Stimulated activated CD8-positive, alpha-beta memory T cell treated with anti-CD3 and anti-CD28 coated beads, Interleukin-15, amount 100 ng/mL, for 4 hours (primary cell): ENCODE data around the gene RPSA.
"Not testable (repeated sequence)": the region's sequence is repeated elsewhere in the genome, so short reads cannot be mapped to it uniquely, and the experiment has no call there.

Experiments
- DNase-seq, 2 donors: peaks; one replicate each; pipeline ENCODE4 v3.0.0-alpha.2; 2020; ENCODE audit warnings: low read depth in 2 of 2

The RPSA gene

DNA sequence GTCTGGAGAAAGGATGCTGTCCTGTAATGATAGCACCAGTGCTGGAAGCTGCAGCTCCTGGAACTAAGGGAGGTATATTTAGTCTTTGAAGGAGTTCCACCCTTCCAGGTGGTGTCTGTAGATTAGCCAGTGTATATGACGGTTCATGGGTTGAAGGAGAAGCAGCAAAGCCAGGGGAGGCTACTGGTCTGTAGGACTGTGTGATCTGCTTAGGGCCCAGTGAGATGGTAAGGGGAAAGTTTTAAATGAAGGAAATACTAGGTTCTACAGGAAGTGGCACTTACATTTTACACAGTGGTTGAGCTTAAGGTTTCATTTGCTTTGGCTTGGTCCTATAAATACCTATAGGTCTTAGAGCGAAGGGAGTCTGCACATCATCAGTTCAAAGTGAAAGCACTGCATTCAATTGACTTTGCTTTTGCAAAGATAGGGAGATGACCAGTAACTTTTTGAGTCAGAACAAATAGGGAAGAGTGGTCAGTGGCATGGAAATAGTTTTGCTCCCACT, 17.7 kb upstream of the RPSA start:
- no peak for DNase-seq

DNA sequence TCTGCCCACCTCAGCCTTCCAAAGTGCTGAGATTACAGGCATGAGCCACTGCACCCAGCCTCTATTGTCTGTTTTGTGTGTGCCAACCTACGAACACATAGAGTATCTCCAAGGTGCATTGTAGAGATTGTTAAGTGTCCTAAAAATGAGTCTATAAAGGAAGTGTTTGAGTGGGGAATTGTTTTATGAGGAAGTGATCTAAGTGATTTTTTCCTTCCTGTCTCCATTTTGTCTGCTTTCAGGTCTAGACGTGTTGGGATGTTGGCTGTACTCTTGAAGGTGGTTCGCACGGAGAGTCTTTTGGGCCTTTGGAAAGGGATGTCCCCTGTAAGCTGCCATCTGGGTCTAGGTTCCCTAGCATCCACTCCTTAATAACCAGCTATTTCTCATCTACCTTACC, 16.3 kb upstream of the RPSA start:
- DNase-seq = no peak

DNA sequence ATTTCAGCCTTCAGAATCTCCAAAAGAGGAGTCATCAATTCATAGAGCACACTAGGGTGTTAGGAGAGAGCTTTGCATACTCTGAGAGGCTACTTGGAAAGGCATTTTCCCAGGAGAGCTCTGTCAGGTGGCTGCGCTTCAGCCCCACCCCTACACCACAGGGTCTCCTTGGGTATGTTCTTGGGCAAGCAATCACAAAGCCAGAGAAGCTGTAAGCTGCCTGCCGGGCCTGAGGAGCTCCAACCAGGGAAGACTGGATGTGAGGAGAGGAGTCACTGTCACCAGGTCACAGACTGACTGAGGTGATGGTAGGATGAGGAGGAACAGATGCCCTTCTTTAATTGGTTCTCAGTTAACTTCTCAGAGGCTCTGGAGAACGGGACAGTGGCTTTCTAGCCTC, 9.8 kb upstream of the RPSA start:
- no peak for DNase-seq

DNA sequence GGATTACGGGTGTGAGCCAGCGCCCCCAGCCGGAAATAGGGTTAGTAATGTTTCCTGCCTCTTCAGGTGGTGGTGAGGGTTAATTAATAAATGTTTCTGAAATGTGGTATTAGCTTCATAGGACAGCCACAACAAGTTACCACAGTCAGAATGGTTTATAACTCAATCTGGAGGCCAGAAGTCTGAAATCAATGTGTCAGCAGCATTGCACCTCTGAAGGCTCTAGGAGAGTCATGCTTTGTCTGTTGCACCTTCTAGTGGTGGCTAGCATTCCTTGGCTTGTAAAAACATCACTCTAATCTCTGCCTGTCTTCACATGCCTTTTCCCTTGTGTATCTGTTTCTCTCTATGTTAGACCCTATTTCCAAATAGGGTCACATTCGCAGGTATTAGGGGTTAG, 7.8 kb upstream of the RPSA start:
- no peak for DNase-seq

DNA sequence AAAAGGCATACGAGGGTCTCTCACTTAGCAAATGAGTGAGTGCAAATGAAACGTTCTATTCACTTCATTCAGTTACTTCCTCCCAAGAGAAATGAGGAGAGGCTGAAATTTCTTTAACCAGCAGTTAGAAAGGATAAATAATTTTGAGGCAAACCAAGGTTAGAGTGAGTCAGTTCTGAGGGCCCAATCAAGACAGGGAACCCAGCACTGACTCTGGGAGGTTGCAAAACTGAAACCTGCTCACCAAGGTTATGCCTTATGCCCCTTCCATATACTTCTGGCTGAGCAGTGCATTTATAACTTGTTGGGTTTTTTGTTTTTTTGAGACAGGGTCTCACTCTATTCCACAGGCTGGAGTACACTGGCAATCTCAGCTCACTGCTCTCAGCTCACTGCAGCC, 4.5 kb upstream of the RPSA start:
- no peak for DNase-seq

DNA sequence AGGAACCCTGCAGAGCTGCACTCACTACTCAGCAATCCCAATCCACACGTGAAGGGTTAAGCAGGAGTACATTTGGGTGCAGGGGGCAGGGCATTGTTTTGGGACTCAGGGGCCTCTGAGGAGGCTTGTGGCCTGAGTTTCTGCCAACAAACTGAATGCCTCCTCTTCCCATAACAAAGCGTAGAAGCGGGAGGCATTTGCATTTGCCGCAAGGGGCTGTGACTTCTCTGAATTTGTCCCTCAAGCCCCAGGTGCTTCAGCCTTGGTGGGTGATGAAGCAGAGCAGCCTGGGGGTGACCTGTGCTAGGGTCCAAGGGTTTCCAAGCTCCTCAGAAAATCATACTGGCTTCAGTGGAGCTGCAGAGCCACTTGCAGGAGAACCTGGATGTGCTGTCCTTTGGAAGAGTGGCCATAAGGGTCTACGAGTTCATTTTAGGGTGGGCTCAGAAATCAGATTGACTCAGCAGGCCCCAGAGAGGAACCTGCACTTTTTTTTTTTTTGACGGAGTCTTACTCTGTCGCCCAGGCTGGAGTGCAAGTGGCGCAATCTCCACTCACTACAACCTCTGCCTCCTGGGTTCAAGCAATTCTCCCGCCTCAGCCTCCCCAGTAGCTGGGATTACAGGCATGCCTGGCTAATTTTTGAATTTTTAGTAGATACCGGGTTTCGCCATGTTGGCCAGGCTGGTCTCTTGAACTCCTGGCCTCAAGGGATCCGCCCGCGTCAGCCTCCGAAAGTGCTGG, 1.4 kb upstream of the RPSA start:
- DNase-seq = no peak

DNA sequence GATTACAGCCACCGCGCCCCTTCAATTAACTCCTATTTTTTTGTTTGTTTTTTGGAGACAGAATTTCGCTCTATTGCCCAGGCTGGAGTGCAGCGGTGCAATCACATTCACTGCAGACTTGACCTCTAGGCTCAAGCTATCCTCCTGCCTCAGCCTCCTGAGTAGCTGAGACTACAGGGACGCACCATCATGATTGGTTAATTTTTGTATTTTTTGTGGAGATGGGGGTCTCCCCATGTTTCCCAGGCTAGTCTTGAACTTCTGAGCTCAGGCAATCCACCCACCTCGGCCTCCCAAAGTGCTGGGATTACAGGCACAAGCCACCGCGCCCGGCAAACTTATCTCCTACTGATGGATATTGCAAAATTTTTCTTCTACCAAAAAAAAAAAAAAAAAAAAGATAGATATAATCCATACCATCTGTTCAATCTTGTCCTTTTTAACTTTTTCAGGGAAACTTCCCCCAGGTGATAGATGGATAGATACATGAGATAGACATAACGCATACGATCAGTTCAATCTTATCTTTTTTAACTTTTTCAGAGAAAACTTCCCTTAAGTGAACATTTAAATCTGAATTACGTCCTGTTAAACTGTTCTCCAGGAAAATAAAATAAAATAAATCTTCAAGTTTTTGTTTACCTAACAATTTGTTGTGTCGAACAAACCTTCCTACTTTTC, 693 bp upstream of the RPSA start:
- no peak for DNase-seq

DNA sequence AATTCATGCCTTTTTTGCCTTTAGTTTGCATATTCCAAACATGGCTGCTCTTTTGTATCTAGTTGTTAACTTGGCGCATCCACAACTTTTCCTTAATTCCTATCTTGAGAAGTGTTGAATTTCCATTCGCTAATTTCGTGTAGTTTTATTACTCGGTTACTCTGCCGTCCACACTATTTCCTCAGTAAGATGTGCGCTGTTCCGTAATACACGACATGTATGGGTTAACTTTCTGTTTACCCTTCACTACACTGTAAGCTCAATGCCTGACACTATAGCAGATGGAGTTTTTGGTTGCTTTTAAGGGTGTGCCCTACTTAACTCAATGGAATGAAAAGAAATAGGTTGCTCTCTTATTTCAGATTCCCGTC, 724 bp downstream of the RPSA start:
- no peak for DNase-seq

DNA sequence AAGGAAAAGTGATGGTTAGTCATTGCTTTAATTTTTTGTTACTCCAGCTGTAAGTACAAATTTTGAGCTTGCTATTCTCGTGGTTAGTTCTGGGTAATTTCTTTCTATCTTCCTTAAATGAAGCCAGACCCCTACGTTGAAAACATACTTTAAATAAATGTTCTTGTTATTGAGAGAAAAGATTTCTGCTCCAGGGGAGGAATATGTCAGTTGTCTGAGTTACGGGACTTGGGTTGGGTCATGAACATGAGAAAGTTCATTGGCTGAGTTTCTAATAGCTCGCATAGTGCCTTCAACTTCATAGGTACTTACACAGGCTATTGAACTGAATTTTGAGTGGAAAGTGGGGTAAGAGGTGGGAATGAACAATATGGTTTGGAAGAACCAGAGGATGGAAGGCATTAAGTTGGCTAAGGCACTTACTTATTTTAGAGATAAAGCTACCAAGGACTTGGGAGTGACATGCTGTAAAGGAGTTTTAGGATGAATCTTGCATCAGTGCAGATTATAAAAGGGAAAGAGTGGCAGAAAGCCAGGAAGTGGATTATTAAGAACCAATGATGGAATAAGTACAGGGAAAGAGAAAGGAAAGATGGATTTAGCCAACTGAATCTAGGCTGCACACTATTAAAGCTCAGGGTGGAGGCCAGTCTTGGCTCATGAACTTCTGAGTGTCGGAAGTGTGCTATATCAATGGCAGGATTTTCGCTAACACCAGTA, 1.4 kb downstream of the RPSA start:
- DNase-seq = no peak

DNA sequence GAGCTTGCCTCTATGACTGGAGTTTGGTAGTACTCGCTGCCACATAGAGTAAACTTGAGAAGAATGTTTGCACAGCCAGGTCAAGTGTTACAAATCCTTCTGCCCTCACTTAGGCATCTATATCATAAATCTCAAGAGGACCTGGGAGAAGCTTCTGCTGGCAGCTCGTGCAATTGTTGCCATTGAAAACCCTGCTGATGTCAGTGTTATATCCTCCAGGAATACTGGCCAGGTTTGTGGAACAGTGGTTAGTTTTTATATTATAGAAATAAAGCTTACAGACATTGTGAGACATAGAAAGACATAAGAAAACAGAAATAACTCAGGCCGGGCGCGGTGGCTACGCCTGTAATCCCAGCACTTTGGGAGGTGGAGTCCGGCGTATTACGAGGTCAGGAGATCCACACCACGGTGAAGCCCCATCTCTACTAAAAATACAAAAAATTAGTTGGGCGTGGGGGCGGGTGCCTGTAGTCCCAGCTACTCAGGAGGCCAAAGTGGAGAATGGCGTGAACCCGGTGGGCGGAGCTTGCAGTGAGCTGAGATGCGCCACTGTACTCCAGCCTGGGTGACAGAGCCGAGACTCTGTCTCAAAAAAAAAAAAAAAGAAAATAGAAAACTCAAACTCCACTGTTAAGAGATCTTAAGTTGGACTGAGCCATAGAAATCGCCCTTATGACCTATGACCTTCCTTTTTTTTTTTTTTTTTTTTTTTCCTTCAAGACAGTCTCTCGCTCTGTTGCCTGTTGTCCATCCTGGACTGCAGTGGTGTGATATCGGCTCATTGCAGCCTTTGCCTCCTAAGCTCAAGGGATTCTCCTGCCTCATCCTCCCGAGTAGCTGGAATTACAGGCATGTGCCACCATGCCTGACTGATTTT, 2.2 kb downstream of the RPSA start:
- DNase-seq = no peak

DNA sequence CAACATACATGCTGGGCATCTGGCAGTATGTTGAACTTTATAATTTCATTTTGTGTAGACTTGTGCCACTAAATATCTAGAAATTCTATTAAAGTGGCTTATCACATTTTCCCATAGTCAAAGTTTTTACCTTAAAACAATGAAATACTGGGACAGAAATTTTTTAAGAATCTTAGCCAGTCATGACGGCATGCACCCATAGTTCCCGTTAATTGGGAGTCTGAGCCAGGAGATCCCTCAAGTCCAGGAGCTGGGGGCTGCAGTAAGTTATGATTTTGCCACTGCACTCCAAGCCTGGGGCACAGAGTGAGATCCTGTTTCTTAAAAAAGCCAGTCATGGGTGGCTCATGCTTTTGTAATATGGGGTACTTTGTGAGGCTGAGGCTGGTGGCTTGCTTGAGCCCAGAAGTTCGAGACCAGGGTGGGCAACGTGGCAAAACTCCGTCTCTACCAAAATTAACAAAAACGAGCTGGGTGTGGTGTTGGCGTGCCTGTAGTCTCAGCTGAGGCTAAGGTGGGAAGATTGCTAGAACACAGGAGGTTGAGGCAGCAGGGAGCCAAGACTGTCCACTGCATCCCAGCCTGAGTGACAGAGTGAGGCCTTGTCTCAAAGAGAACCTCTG, 3.1 kb downstream of the RPSA start:
- DNase-seq = no peak

DNA sequence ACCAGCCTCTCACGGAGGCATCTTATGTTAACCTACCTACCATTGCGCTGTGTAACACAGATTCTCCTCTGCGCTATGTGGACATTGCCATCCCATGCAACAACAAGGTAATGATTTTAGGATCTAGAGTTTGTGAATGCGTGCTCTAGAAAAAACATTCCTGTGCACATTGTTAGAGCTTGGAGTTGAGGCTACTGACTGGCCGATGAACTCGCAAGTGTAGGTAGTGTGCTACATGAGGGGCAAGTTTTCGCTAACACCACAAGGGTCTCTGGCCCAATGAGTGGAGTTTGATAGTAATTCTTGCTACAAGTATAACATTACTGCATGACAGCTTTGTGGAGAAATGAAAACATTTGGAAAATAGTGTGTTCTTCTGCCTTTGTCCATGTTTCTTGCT, 4.4 kb downstream of the RPSA start:
- no peak for DNase-seq

DNA sequence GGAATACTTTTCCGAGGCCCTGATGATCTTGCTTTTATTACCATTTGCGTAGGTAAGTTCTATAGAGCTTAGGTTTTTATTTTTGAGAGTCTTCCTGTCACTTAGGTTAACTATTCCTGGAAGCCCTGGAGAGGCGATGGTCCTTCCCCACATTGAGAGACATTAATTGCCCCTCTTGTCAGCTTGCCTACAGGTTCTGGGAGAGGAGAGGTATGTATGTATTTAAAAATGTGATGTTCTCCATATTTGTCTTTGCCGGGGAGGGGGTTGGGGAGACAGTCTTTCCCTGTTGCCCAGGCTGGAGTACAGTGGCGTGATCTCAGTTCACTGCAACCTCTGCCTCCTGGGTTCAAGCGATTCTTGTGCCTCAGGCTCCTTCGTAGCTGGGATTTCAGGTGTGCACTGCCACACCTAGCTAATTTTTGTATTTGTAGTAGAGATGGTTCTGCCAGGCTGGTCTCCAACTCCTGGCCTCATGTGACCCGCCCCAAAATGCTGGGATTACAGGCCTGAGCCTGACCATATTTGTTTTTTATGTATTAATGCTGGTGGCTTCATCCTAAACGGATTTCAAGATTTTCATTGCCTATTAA, 6.2 kb downstream of the RPSA start:
- no peak for DNase-seq

DNA sequence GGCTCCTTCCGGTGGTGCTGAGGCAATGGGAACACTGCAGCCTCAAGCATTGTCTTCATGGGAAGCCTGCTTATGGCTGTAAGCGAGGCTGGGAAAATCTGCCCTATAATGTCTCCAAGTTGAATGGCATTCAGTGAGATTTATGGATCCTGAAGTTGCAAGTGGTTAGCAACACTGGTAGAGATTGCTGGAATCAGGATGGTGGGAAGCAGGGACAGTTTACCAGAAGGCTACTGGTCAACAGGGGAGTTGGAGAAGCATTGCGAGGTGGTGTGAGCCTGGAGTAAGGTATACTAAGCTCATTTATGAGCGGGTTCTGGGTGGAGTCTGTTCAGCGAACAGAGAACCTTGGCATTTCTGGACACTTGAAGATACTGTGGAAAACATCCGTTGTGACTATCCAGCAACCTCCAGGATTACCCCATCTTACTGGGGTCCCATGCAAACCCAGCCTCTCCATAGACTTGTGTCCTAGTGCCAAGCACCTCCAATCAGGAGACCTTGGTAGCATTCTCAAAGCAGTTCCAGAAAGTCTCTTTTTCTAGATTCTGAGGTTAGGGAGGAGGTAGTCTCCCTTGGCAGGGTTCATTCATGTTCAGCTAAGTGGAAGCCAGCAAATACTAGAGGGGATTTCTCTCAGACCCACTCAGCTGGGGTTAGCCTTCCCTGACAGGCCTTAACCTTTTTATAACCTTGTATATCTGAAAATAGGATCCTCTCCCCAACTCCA, 7.3 kb downstream of the RPSA start:
- DNase-seq = no peak

DNA sequence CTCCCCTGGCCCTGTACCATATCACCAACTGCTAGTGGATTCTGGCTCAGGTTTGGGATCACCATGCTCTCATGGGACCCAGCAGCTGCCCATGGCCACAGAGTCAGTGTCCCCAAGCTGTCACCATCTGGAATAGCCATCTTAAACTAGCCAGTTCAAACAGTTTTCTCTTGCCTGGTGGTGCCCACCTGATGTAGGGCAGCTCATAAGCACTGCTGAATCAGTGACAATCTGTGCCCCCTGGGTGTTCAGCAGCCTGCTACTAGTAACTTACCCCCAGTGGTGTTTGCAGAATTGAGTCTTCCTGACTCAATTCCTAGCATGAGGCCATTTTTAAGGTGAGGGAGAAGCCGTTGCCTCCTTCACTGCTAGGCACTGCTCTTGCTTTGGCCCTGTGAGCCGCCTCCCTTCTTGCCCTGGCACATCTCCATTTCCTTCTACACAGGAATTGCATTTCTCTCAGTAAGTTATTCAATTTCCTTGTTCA, 7.9 kb downstream of the RPSA start:
- no peak for DNase-seq

DNA sequence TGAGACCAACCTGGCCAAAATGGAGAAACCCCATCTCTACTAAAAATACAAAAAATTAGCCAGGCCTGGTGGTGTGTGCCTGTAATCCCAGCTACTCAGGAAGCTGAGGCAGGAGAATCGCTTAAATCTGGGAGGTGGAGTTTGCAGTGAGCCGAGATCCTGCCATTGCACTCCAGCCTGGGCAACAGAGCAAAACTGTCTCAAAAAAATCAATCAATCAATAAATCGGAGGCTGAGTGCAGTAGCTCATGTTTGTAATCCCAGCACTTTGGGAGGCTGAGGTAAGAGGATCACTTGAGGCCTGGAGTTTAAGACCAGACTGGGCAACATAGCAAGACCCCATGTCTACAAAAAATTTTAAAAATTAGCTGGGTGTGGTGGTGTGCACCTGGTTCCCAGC, 8.8 kb downstream of the RPSA start:
- DNase-seq = not testable (repeated sequence)

DNA sequence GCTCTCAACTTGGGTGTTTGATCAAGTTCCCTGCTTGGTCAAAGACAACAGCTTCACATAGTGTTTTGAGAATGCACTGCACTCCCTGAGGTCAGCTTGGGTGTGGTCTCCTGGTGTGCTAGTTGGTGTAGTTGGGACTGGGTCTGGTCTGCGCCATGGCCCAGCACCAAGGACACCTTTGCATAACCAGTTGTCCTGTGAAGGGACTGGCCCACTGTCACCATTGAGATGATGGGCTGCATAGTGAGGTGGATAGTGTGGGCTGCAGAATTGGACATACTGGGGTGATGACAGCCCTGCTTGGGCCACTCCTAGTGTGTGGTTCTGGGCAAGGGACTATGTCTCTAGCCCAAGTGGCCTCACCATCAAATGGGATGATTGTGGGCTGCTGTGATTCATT, 9.5 kb downstream of the RPSA start:
- DNase-seq = no peak

DNA sequence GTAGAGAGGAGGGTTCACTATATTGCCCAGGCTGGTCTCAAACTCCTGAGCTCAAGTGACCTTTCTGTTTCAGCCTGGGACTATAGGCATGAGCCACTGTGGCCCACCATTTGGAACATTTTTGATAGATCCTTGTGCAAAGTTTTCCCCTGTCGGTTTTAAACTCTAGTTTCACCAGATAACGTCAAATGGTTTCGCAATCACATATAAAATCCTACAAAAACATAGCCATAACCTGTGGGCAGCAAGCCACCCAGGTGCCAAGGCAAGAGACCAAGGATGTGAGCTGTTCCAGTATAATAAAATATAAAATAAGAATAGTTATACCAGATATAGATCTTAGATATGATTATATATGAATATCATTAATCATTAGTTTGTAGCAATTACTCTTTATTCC, 10.5 kb downstream of the RPSA start:
- DNase-seq = not testable (repeated sequence)

DNA sequence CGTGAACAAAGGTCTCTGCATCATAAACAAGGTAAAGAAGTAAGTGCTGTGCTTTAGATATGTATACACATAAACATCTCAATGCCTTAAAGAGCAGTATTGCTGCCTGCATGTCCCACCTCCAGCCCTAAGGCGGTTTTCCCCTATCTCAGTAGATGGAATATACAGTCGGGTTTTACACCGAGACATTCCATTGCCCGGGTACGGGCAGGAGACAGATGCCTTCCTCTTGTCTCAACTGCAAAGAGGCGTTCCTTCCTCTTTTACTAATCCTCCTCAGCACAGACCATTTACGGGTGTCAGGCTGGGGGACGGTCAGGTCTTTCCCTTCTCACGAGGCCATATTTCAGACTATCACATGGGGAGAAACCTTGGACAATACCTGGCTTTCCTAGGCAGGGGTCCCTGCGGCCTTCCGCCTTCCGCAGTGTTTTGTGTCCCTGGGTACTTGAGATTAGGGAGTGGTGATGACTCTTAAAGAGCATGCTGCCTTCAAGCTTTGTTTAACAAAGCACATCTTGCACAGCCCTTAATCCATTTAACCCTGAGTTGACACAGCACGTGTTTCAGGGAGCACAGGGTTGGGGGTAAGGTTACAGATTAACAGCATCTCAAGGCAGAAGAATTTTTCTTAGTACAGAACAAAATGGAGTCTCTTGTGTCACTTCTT, 12.2 kb downstream of the RPSA start:
- not testable (repeated sequence) for DNase-seq
